NB4 (cell line): Measurements from ENCODE around the gene KIT.

ENCODE experiments used
- DNase-seq: peaks from one replicate; pipeline ENCODE4 v3.0.0; 2010; ENCODE audit warnings: low read depth
- H3K4me3 ChIP-seq: one replicate; pipeline ENCODE4 v1.5.1; 2011; ENCODE audit warnings: mild to moderate bottlenecking, low read depth, low read length, moderate library complexity
- CTCF ChIP-seq: IDR thresholded peaks from one replicate; pipeline ENCODE4 v1.5.1; 2012; ENCODE audit warnings: low read depth, low read length
- MAX ChIP-seq: IDR thresholded peaks from 2 replicates; pipeline ENCODE4 v1.6.1; 2011; ENCODE audit warnings: low read depth, low read length
- MYC ChIP-seq: IDR thresholded peaks from 2 replicates; pipeline ENCODE4 v1.6.1; 2011; ENCODE audit warnings: low read depth, low read length
- POLR2A ChIP-seq: IDR thresholded peaks from 2 replicates; pipeline ENCODE4 v1.6.1; 2011; ENCODE audit warnings: mild to moderate bottlenecking; ENCODE audit not compliant: insufficient read length; ENCODE audit errors: extremely low read depth

The KIT gene

GRCh38 chr4:54643958-54644751 is 13.6 kb upstream of the KIT start:
- no peak overlapping the region for H3K4me3 ChIP-seq
- DNase-seq: no peak
- TF ChIP-seq POLR2A: no peak
- no peak for TF ChIP-seq MAX
- TF ChIP-seq MYC: no peak
- TF ChIP-seq CTCF: no peak

GRCh38 chr4:54645830-54646229 is 11.9 kb upstream of the KIT start:
- TF ChIP-seq POLR2A (no peak), MYC (no peak), MAX (no peak), CTCF (no peak)
- H3K4me3 ChIP-seq: no peak overlapping the region
- DNase-seq: no peak

GRCh38 chr4:54647070-54647469 is 10.7 kb upstream of the KIT start:
- no peak overlapping the region for H3K4me3 ChIP-seq
- DNase-seq: no peak
- TF ChIP-seq CTCF (no peak), POLR2A (no peak), MYC (no peak)

GRCh38 chr4:54651050-54651449 is 6.7 kb upstream of the KIT start:
- no peak for DNase-seq
- no peak overlapping the region for H3K4me3 ChIP-seq
- no peak for TF ChIP-seq POLR2A
- TF ChIP-seq MAX: no peak
- no peak for TF ChIP-seq MYC
- TF ChIP-seq CTCF: no peak

GRCh38 chr4:54654753-54655152 is 3.0 kb upstream of the KIT start:
- no peak for DNase-seq
- no peak overlapping the region for H3K4me3 ChIP-seq
- TF ChIP-seq CTCF (no peak), MYC (no peak), POLR2A (no peak), MAX (no peak)
